DOHH2 (cell line): ENCODE results near the gene LIMS4.
"Not testable (repeated sequence)": the region's sequence is repeated elsewhere in the genome, so short reads cannot be mapped to it uniquely, and the experiment has no call there.

Source experiments
- H3F3A ChIP-seq: fragments of 200-600 bp; sonication (generic), shearing (Covaris generic); 2 replicates; pipeline ENCODE4 v1.6.0; 2016; ENCODE audit warnings: antibody characterized with exemption, mild to moderate bottlenecking; ENCODE audit not compliant: control insufficient read depth, insufficient read depth
- H3K27ac ChIP-seq: fragments of 200-600 bp; sonication (generic); 2 replicates; pipeline ENCODE4 v1.5.1; 2014; ENCODE audit warnings: low read depth, mild to moderate bottlenecking, low read length, moderate library complexity
- H3K27me3 ChIP-seq: fragments of 200-600 bp; sonication (generic); 2 replicates; pipeline ENCODE4 v1.6.1; 2014; ENCODE audit warnings: mild to moderate bottlenecking, low read length, mixed read lengths; ENCODE audit not compliant: control insufficient read depth
- H3K36me3 ChIP-seq: fragments of 200-600 bp; sonication (generic); 2 replicates; pipeline ENCODE4 v1.6.1; 2014; ENCODE audit warnings: mild to moderate bottlenecking, low read length, moderate library complexity, mixed read lengths; ENCODE audit not compliant: control insufficient read depth
- H3K4me1 ChIP-seq: fragments of 200-600 bp; sonication (generic); 2 replicates; pipeline ENCODE4 v1.6.1; 2014; ENCODE audit warnings: mild to moderate bottlenecking, low read length, mixed read lengths; ENCODE audit not compliant: control insufficient read depth
- H3K4me2 ChIP-seq: fragments of 200-600 bp; sonication (generic); 2 replicates; pipeline ENCODE4 v1.6.0; 2014; ENCODE audit warnings: mild to moderate bottlenecking, low read length, moderate library complexity
- H3K4me3 ChIP-seq: fragments of 200-600 bp; sonication (generic); 2 replicates; pipeline ENCODE4 v1.5.1; 2014; ENCODE audit warnings: mild to moderate bottlenecking, low read length, mixed read lengths
- H3K79me2 ChIP-seq: fragments of 200-600 bp; sonication (generic); 2 replicates; pipeline ENCODE4 v1.6.1; 2014; ENCODE audit warnings: mild to moderate bottlenecking, low read length, mixed read lengths; ENCODE audit not compliant: control insufficient read depth
- H3K9me2 ChIP-seq: fragments of 200-600 bp; sonication (generic); replicated peaks from 2 replicates; pipeline ENCODE4 v1.6.1; 2014; ENCODE audit warnings: mild to moderate bottlenecking, low read length, mixed read lengths; ENCODE audit not compliant: control insufficient read depth
- H3K9me3 ChIP-seq: fragments of 200-600 bp; sonication (generic); 2 replicates; pipeline ENCODE4 v1.6.1; 2014; ENCODE audit warnings: antibody characterized with exemption, low read length, mixed read lengths; ENCODE audit not compliant: control insufficient read depth, insufficient read depth
- H4K20me1 ChIP-seq: fragments of 200-600 bp; sonication (generic); 2 replicates; pipeline ENCODE4 v1.6.0; 2014; ENCODE audit warnings: low read depth, mild to moderate bottlenecking, antibody characterized with exemption, low read length, moderate library complexity; ENCODE audit not compliant: control insufficient read depth, insufficient read depth

The LIMS4 gene

GRCh38 chr2:110477370-110477769 lies 4.8 kb upstream of the LIMS4 start:
- not testable (repeated sequence) for H3F3A ChIP-seq, H3K27ac ChIP-seq, H3K36me3 ChIP-seq, H4K20me1 ChIP-seq, H3K9me2 ChIP-seq, H3K9me3 ChIP-seq, H3K4me2 ChIP-seq, H3K27me3 ChIP-seq, H3K79me2 ChIP-seq, H3K4me1 ChIP-seq, H3K4me3 ChIP-seq

GRCh38 chr2:110476952-110477351 lies 4.3 kb upstream of the LIMS4 start:
- not testable (repeated sequence) for H3K27ac ChIP-seq, H3K36me3 ChIP-seq, H3K79me2 ChIP-seq, H3F3A ChIP-seq, H3K4me1 ChIP-seq, H3K4me3 ChIP-seq, H3K9me2 ChIP-seq, H3K4me2 ChIP-seq, H4K20me1 ChIP-seq, H3K27me3 ChIP-seq, H3K9me3 ChIP-seq

- H4K20me1 ChIP-seq, H3K9me3 ChIP-seq, H3K4me1 ChIP-seq, H3K27ac ChIP-seq, H3K4me2 ChIP-seq, H3K4me3 ChIP-seq, H3F3A ChIP-seq, H3K79me2 ChIP-seq, H3K36me3 ChIP-seq, H3K9me2 ChIP-seq, H3K27me3 ChIP-seq: not testable (repeated sequence)
These were observed 3.2 kb upstream of the LIMS4 start for GRCh38 chr2:110475627-110476359.

DNA sequence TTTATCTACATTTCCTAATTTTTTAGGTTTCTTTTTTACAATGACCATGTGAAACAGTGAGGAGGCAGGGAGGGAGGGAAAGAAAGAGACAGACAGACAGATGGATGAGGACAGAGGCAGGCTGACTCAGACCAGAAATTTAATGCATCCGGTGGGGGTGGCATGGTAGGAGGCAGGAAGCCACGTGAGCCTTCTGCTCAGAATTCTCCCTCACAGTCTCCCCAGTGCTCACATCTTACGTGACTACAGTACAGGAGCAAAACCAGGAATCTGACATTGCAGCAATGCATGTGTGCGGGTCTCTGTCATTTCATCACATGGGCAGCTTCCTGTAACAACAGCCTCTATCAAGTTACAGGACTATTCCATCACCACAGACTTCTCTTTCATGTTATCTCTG lies 2.3 kb upstream of the LIMS4 start:
- H3K27me3 ChIP-seq, H4K20me1 ChIP-seq, H3K4me3 ChIP-seq, H3K36me3 ChIP-seq, H3K4me2 ChIP-seq, H3F3A ChIP-seq, H3K27ac ChIP-seq, H3K79me2 ChIP-seq, H3K9me2 ChIP-seq, H3K9me3 ChIP-seq, H3K4me1 ChIP-seq: not testable (repeated sequence)

DNA sequence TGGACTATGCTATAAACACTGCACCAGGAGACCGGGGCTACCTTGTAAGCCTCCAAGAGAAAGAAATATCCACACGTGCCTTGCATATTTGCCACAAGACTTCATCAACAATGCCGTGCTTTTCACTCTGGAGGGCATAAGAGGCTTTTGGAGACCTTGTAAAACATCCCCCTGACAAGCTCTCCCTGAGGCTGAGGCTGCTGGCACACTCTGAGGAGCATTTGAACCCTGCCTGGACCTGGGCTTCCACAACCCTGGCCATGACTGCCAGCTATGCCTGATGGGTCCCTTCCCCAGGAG lies 393 bp upstream of the LIMS4 start:
- H3K9me2 ChIP-seq, H3K9me3 ChIP-seq, H3K4me2 ChIP-seq, H4K20me1 ChIP-seq, H3F3A ChIP-seq, H3K79me2 ChIP-seq, H3K27ac ChIP-seq, H3K4me3 ChIP-seq, H3K36me3 ChIP-seq, H3K4me1 ChIP-seq, H3K27me3 ChIP-seq: not testable (repeated sequence)

DNA sequence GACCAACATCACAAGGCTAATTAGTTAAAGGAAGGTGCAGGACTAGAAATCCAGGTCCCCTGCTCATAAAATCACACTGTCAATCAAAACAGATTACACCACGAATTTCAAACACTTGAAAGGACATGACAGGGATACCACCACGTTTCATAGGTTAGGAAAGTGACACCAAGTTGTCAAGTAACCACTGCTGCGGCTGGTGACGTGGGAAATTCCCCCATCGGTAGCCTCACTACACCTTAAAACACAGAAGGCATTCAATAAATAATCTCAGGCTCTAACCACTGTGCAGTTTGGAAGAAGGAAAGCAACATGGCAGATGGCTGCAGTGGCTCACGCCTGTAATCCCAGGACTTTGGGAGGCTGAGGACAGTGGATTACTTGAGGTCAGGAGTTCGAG lies 3.7 kb downstream of the LIMS4 start:
- not testable (repeated sequence) for H3K36me3 ChIP-seq, H3K27ac ChIP-seq, H3K27me3 ChIP-seq, H3K4me2 ChIP-seq, H3K9me3 ChIP-seq, H3K79me2 ChIP-seq, H3F3A ChIP-seq, H4K20me1 ChIP-seq, H3K9me2 ChIP-seq, H3K4me3 ChIP-seq, H3K4me1 ChIP-seq

DNA sequence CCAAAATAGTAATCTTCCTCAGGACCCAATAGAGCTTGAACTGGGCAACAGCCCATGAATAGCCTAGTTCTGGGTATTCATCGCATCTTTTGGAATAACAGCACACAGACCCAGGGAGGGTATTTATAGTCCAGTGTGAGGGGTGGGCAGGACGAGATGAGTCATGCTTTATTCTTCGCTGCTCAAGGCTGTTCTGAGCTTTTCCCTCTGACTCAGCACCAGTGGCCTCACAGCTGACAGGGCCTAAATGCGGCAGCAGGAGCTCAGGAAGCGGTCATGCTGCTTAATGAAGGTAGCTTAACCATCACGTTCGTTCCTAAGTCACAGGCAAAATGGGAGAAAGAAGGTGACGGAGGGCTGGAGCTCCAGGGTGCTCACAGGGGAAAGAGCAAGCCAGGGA lies 7.3 kb downstream of the LIMS4 start:
- H3K27me3 ChIP-seq, H3K9me2 ChIP-seq, H3K27ac ChIP-seq, H3K79me2 ChIP-seq, H4K20me1 ChIP-seq, H3K4me1 ChIP-seq, H3K36me3 ChIP-seq, H3K9me3 ChIP-seq, H3K4me3 ChIP-seq, H3F3A ChIP-seq, H3K4me2 ChIP-seq: not testable (repeated sequence)

DNA sequence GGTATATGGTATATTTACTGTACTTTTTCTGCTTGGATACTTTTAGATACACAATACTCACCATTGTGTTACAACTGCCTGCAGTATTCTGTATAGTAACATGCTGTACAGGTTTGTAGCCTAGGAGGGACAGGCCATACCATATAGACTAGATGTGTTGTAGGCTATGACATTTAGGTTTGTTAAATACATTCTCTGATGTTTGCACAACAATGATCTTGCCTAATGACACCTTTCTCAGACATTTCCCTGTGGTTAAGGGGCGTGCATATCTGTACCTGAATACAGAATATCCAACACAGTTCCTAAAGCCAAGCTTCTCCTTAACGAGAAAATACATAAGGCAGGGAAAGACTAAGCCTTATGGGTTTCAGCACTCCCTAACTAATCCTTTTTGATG lies 10.2 kb downstream of the LIMS4 start:
- H3K9me2 ChIP-seq, H3K27me3 ChIP-seq, H3K27ac ChIP-seq, H3F3A ChIP-seq, H3K4me2 ChIP-seq, H3K36me3 ChIP-seq, H3K4me3 ChIP-seq, H3K9me3 ChIP-seq, H3K4me1 ChIP-seq, H3K79me2 ChIP-seq, H4K20me1 ChIP-seq: not testable (repeated sequence)
